ENCODE measurements around the gene ZNF536. TPM values are rescaled to one million over a fixed set of nuclear protein-coding genes. Genes with fewer than 3 reads are reported as not detected.

ZNF536 gene
- total and polyA plus RNA-seq, 2 donors (not counting 3 experiments of a cell fraction or from before 2014, with no cell fraction given) = not detected

DNA sequence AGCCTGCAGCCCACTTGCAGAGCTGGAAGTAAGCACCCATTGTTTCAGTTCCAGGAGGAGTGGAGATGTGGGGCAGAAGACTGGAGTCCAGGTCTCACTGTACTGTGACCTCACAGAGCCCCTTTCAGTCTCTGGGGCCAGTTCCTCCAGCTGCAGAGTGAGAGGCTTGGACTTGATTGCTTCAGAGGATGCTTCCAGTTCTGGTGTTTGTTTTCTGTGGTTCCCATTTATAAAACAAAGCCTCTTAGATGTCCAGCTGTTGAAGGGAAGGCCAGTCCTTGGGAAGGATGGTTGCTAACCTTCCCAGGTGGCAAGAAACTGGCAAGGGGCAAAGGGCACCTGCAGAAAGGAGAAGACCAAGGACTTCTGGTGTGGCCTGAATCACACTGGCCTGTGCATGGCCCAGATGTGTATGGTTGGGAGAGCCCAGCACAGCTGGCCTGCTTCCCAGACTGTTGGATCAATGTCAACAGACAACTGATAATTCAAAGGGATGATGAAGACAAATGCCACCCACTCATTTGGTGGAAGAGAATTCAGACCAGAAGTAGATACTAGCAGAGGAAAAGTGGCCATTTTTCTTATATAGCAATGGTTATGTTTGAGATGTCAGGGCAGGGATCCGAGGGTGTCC, 218.5 kb downstream of the ZNF536 start:
- no peak for FAIRE-seq
- no TSS peak for BruUV-seq (replicated peaks)

More for the DNA sequence above, 218.5 kb downstream of the ZNF536 start:
- Histone ChIP-seq H3K79me2 (ENCODE audit: control insufficient read depth, insufficient read depth, low read length) (no peaks in the 10 kb centered on the region), H3K27ac (ENCODE audit: insufficient read depth, low read depth, low read length) (no peak overlapping the region), H3K9me3 (replicated peaks; ENCODE audit: control insufficient read depth, insufficient read depth, low read length) (no peaks in the 10 kb centered on the region), H3K9me1 (replicated peaks; ENCODE audit: control insufficient read depth, extremely low read depth, insufficient read depth, low read length) (no peaks in the 10 kb centered on the region), H2AFZ (ENCODE audit: low read depth, low read length) (no peak overlapping the region), H3K4me1 (ENCODE audit: control insufficient read depth, extremely low read depth, insufficient read depth, low read length) (no peaks in the 10 kb centered on the region), H3K4me2 (ENCODE audit: insufficient read depth, low read length) (no peak overlapping the region), H3K27me3 (ENCODE audit: control insufficient read depth in 2 of 2, insufficient read depth in 2 of 2, low read length in 2 of 2) (no peaks in the 10 kb centered on the region), H3K36me3 (ENCODE audit: control insufficient read depth in 2 of 2, extremely low read depth in 1 of 2, insufficient read depth in 2 of 2, low read length in 2 of 2) (no peaks in the 10 kb centered on the region), H4K20me1 (replicated peaks; ENCODE audit: control insufficient read depth, extremely low read depth, insufficient read depth, low read length) (no peaks in the 10 kb centered on the region), H3K4me3 (replicated peaks in 1 of 3; ENCODE audit: insufficient read depth in 1 of 3, low read depth in 1 of 3, low read length in 3 of 3) (no peak overlapping the region), H3K9ac (replicated peaks; ENCODE audit: extremely low read depth, insufficient read depth, low read length) (no peak overlapping the region)
- DNase-seq (ENCODE audit: low read depth, low spot score) = no peak
- intact Hi-C loops (cut with micrococcal nuclease) (no loop called here), dilution Hi-C loops (cut with MboI; ENCODE audit: extremely low pct_ligation_motif_present, low sequenced_read_pairs) (no loop called here)
- ChIA-PET CTCF (no interaction called here), POLR2A (no interaction called here)
- no peak for TF ChIP-seq MYC (IDR thresholded peaks at IDR 0.05; ENCODE audit: low read depth, low read length)
- no peak for TF ChIP-seq POLR2AphosphoS5 (IDR thresholded peaks at IDR 0.05; ENCODE audit: insufficient read depth, low read depth, low read length)
- TF ChIP-seq, protein P1, sequence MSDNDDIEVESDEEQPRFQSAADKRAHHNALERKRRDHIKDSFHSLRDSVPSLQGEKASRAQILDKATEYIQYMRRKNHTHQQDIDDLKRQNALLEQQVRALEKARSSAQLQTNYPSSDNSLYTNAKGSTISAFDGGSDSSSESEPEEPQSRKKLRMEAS (IDR thresholded peaks at IDR 0.05; ENCODE audit: insufficient read depth, insufficient read length) = no peak
- no peak for TF ChIP-seq POLR2A (IDR thresholded peaks at IDR 0.05; ENCODE audit: low read depth, low read length)
- TF ChIP-seq GATA2 (IDR thresholded peaks at IDR 0.05; ENCODE audit: insufficient read depth, insufficient read length, low read depth, low read length) = no peak
- TF ChIP-seq JUN (IDR thresholded peaks at IDR 0.05; ENCODE audit: borderline replicate concordance, insufficient read depth, insufficient read length, low read depth) = no peak
- TF ChIP-seq FOS (IDR thresholded peaks at IDR 0.05; ENCODE audit: borderline replicate concordance, insufficient read depth, low read length) = no peak
- TF ChIP-seq, protein P2, sequence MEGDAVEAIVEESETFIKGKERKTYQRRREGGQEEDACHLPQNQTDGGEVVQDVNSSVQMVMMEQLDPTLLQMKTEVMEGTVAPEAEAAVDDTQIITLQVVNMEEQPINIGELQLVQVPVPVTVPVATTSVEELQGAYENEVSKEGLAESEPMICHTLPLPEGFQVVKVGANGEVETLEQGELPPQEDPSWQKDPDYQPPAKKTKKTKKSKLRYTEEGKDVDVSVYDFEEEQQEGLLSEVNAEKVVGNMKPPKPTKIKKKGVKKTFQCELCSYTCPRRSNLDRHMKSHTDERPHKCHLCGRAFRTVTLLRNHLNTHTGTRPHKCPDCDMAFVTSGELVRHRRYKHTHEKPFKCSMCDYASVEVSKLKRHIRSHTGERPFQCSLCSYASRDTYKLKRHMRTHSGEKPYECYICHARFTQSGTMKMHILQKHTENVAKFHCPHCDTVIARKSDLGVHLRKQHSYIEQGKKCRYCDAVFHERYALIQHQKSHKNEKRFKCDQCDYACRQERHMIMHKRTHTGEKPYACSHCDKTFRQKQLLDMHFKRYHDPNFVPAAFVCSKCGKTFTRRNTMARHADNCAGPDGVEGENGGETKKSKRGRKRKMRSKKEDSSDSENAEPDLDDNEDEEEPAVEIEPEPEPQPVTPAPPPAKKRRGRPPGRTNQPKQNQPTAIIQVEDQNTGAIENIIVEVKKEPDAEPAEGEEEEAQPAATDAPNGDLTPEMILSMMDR (IDR thresholded peaks at IDR 0.05; ENCODE audit: extremely low read depth in 1 of 2, insufficient read depth in 1 of 2, low read depth in 1 of 2, low read length in 2 of 2) = no peak
- no peak for TF ChIP-seq EZH2 (IDR thresholded peaks at IDR 0.05; ENCODE audit: borderline replicate concordance, low read depth, low read length, severe bottlenecking)
